Mesendoderm (in vitro differentiated cells): ENCODE data around the gene MTUS2.

Experiments used
- DNase-seq: peaks from one replicate; pipeline ENCODE4 v3.0.0; 2013
- H2AK5ac ChIP-seq: 2 replicates; pipeline ENCODE4 v1.6.1; 2013; ENCODE audit warnings: low read length, inconsistent platforms
- H2BK120ac ChIP-seq: 2 replicates; pipeline ENCODE4 v1.6.1; 2013; ENCODE audit warnings: low read depth, mild to moderate bottlenecking, low read length, moderate library complexity, mixed read lengths
- H2BK15ac ChIP-seq: replicated peaks from 2 replicates; pipeline ENCODE4 v1.6.1; 2013; ENCODE audit warnings: low read depth, mild to moderate bottlenecking, moderate library complexity
- H2BK5ac ChIP-seq: 2 replicates; pipeline ENCODE4 v1.6.1; 2013; ENCODE audit warnings: low read length, inconsistent platforms
- H3K18ac ChIP-seq: 2 replicates; pipeline ENCODE4 v1.6.1; 2013; ENCODE audit warnings: mild to moderate bottlenecking, low read length, mixed read lengths
- H3K23ac ChIP-seq: one replicate; pipeline ENCODE4 v1.6.1; 2013; ENCODE audit warnings: low read length
- H3K27ac ChIP-seq: 2 replicates; pipeline ENCODE4 v1.5.1; 2013; ENCODE audit warnings: low read depth, mild to moderate bottlenecking, inconsistent platforms, low read length, moderate library complexity
- H3K27me3 ChIP-seq: 2 replicates; pipeline ENCODE4 v1.6.1; 2013; ENCODE audit warnings: low read length, control low read depth, mild to moderate bottlenecking, inconsistent platforms; ENCODE audit not compliant: insufficient read depth, poor library complexity
- H3K36me3 ChIP-seq: 2 replicates; pipeline ENCODE4 v1.6.1; 2013; ENCODE audit warnings: low read length, inconsistent platforms; ENCODE audit not compliant: control insufficient read depth, insufficient read depth
- H3K4ac ChIP-seq: one replicate; pipeline ENCODE4 v1.6.1; 2013; ENCODE audit warnings: low read depth, mild to moderate bottlenecking, low read length, moderate library complexity
- H3K4me1 ChIP-seq: 2 replicates; pipeline ENCODE4 v1.6.1; 2013; ENCODE audit warnings: low read depth, low read length, inconsistent platforms; ENCODE audit not compliant: control insufficient read depth
- H3K4me2 ChIP-seq: 2 replicates; pipeline ENCODE4 v1.6.1; 2013; ENCODE audit warnings: low read length
- H3K4me3 ChIP-seq: 2 replicates; pipeline ENCODE4 v1.5.1; 2013; ENCODE audit warnings: mild to moderate bottlenecking, low read length
- H3K56ac ChIP-seq: one replicate; pipeline ENCODE4 v1.6.1; 2013; ENCODE audit warnings: low read length
- H3K79me1 ChIP-seq: 2 replicates; pipeline ENCODE4 v1.6.1; 2013; ENCODE audit warnings: low read length, inconsistent platforms
- H3K79me2 ChIP-seq: 2 replicates; pipeline ENCODE4 v1.6.1; 2013; ENCODE audit warnings: mild to moderate bottlenecking, low read length; ENCODE audit not compliant: control insufficient read depth, insufficient read depth
- H3K9ac ChIP-seq: 2 replicates; pipeline ENCODE4 v1.6.1; 2013; ENCODE audit warnings: low read length, inconsistent platforms
- H4K5ac ChIP-seq: one replicate; pipeline ENCODE4 v1.6.1; 2013; ENCODE audit warnings: low read length
- H4K8ac ChIP-seq: one replicate; pipeline ENCODE4 v1.6.1; 2013; ENCODE audit warnings: low read depth, mild to moderate bottlenecking, control low read depth, low read length, moderate library complexity
- WGBS: extraction: QIAGEN DNeasy Blood & Tissue Kit; methylation state at CpG from one replicate; pipeline ENCODE4 v1.1.7; 2013; ENCODE audit warnings: low lambda C conversion rate, missing lambda C conversion rate; ENCODE audit not compliant: insufficient coverage; ENCODE audit errors: extremely low coverage; 5-methylcytosine and 5-hydroxymethylcytosine counted together

MTUS2 gene

DNA sequence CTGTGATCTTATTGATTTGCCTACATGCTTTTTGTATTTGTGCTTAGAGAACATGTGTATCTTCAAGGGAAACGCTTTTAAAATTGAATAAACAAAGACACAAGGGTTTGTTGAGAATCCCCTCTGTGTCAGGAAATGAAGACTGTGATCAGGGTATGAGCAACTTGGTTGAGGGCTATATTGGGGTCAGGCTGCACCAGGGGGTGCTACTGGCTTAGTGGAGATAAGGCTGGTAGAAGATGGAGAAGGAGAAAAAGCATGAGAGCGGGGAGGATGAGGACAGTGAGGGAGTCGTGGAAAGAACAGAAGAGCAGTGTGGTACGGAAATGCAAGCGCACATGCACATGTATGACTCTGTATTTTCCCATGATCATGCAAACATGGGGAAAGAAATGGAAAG is 201.6 kb downstream of the MTUS2 start:
- no peaks in the 10 kb centered on the region for H3K79me1 ChIP-seq
- no CpG with 5 or more reads among the region's 5 CpGs for WGBS
- H3K18ac ChIP-seq: no peak overlapping the region
- no peak overlapping the region for H4K8ac ChIP-seq
- DNase-seq: no peak
- no peak overlapping the region for H2BK5ac ChIP-seq
- no peak overlapping the region for H2AK5ac ChIP-seq
- H3K27ac ChIP-seq: no peak overlapping the region
- no peaks in the 10 kb centered on the region for H3K79me2 ChIP-seq
- H3K27me3 ChIP-seq: no peaks in the 10 kb centered on the region
- no peak overlapping the region for H2BK120ac ChIP-seq
- H2BK15ac ChIP-seq: no peak overlapping the region
- H3K4me2 ChIP-seq: no peak overlapping the region
- H4K5ac ChIP-seq: no peak overlapping the region
- no peak overlapping the region for H3K23ac ChIP-seq
- H3K9ac ChIP-seq: no peak overlapping the region
- no peak overlapping the region for H3K56ac ChIP-seq
- H3K4me1 ChIP-seq: no peaks in the 10 kb centered on the region
- H3K36me3 ChIP-seq: no peaks in the 10 kb centered on the region
- no peak overlapping the region for H3K4me3 ChIP-seq
- no peak overlapping the region for H3K4ac ChIP-seq

DNA sequence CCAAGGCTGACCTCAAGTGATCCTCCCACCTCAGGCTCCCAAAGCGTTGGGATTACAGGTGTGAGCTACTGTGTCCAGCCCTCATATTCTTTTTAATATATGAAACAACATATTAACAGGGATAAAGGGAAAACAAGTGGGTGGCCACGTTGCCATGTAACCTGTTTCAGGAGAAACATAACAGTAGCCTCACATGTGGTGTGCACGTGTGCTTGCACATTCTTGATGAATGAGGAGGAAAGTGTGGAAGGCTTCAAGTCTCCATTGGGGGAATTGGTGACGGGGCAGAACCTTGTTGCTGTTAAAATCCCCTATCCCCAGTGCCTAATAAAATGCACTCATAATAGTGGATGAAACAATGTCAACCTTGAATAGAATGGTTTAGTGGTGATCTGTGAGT is 202.3 kb downstream of the MTUS2 start:
- no peak overlapping the region for H3K4me2 ChIP-seq
- no peak overlapping the region for H4K8ac ChIP-seq
- H3K4ac ChIP-seq: no peak overlapping the region
- H3K4me1 ChIP-seq: no peaks in the 10 kb centered on the region
- H2BK5ac ChIP-seq: no peak overlapping the region
- no CpG with 5 or more reads among the region's 4 CpGs for WGBS
- no peak overlapping the region for H3K4me3 ChIP-seq
- no peak overlapping the region for H2AK5ac ChIP-seq
- H3K79me2 ChIP-seq: no peaks in the 10 kb centered on the region
- no peak overlapping the region for H3K23ac ChIP-seq
- no peak overlapping the region for H3K27ac ChIP-seq
- H3K79me1 ChIP-seq: no peaks in the 10 kb centered on the region
- H2BK15ac ChIP-seq: no peak overlapping the region
- no peak for DNase-seq
- no peak overlapping the region for H2BK120ac ChIP-seq
- H3K27me3 ChIP-seq: no peaks in the 10 kb centered on the region
- no peak overlapping the region for H4K5ac ChIP-seq
- no peak overlapping the region for H3K18ac ChIP-seq
- H3K56ac ChIP-seq: no peak overlapping the region
- H3K9ac ChIP-seq: no peak overlapping the region
- no peaks in the 10 kb centered on the region for H3K36me3 ChIP-seq

DNA sequence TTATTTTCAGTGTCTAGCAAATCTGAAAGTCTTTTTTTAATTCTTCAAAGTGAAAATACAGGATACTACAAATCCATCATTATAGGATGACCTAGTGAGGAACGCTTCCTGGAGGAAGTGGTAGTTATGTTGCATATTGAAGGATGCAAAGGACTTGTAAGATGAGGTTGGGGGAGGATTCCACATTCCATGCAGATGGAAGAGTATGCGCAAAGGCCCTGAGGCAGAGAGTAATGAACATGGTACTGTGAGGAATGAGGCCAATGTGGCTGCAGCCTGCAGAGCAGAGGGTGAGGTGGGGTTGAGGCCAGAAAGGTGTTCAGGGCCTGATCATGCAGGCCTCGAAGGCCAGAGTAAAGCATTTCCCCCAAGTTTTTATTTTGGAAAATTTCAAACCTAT is 202.8 kb downstream of the MTUS2 start:
- Histone ChIP-seq H3K9ac (no peak overlapping the region), H3K27me3 (no peaks in the 10 kb centered on the region), H2BK120ac (no peak overlapping the region), H3K4ac (no peak overlapping the region), H2BK5ac (no peak overlapping the region), H3K36me3 (no peaks in the 10 kb centered on the region), H2BK15ac (no peak overlapping the region), H3K4me1 (no peaks in the 10 kb centered on the region), H2AK5ac (no peak overlapping the region), H3K79me1 (no peaks in the 10 kb centered on the region), H3K4me2 (no peak overlapping the region), H4K5ac (no peak overlapping the region), H3K4me3 (no peak overlapping the region), H3K56ac (no peak overlapping the region), H3K79me2 (no peaks in the 10 kb centered on the region), H4K8ac (no peak overlapping the region), H3K27ac (no peak overlapping the region), H3K18ac (no peak overlapping the region), H3K23ac (no peak overlapping the region)
- WGBS: no CpG with 5 or more reads among the region's 3 CpGs
- DNase-seq: no peak

DNA sequence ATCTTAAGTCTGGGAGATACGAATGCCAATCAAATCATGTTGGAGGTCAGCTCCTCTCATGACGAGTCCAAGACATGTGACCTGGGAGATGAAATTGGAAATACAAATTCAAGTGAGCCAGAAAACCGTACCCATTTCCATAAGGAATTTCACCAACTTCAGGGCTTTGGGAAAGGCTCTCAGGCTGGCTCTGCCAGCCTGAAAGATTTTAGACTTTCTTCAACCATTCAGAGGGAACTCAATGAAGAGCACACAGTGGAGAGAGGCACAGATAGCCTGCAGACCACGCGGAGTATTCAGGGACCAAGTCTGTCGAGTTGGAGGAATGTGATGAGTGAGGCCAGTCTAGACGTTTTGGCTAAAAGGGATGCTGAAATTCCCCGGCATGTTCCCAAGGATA is 204.6 kb downstream of the MTUS2 start:
- Histone ChIP-seq H3K27me3 (no peaks in the 10 kb centered on the region), H3K27ac (no peak overlapping the region), H3K4me3 (no peak overlapping the region), H2BK15ac (no peak overlapping the region), H2AK5ac (no peak overlapping the region), H3K9ac (no peak overlapping the region), H2BK5ac (no peak overlapping the region), H3K79me2 (no peaks in the 10 kb centered on the region), H3K4ac (no peak overlapping the region), H3K79me1 (no peaks in the 10 kb centered on the region), H2BK120ac (no peak overlapping the region), H4K8ac (no peak overlapping the region), H3K36me3 (no peaks in the 10 kb centered on the region), H3K56ac (no peak overlapping the region), H3K4me1 (no peaks in the 10 kb centered on the region), H4K5ac (no peak overlapping the region), H3K18ac (no peak overlapping the region), H3K4me2 (no peak overlapping the region), H3K23ac (no peak overlapping the region)
- no peak for DNase-seq
- no CpG with 5 or more reads among the region's 8 CpGs for WGBS

DNA sequence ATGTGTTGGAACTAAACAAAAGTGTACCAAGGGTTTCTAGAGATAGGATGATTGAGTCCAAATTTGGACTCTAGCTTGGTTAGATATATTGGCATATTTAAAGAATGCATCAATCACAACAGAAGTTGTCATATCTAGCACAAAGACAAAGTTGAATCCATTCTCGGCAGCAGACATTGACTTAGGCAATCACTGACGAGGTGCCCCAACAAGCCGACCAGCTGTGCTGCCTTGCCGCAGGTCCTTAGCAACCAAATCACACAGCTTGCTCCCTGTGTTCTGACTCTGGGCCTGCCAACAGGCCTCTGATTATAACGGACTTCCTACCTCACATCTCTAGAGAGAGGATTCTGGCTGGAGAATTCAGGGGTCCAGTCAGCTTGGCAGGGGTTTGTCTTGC is 208.7 kb downstream of the MTUS2 start:
- no peak overlapping the region for H3K4me2 ChIP-seq
- no peak overlapping the region for H4K8ac ChIP-seq
- no peaks in the 10 kb centered on the region for H3K79me1 ChIP-seq
- no peak overlapping the region for H3K4ac ChIP-seq
- H3K23ac ChIP-seq: no peak overlapping the region
- no peak overlapping the region for H2BK15ac ChIP-seq
- no peak overlapping the region for H3K27ac ChIP-seq
- no peak overlapping the region for H3K9ac ChIP-seq
- H3K36me3 ChIP-seq: no peaks in the 10 kb centered on the region
- WGBS: no CpG with 5 or more reads among the region's 5 CpGs
- no peak overlapping the region for H3K56ac ChIP-seq
- no peaks in the 10 kb centered on the region for H3K79me2 ChIP-seq
- no peak overlapping the region for H3K18ac ChIP-seq
- H3K27me3 ChIP-seq: no peaks in the 10 kb centered on the region
- no peak overlapping the region for H4K5ac ChIP-seq
- no peaks in the 10 kb centered on the region for H3K4me1 ChIP-seq
- H2BK120ac ChIP-seq: no peak overlapping the region
- no peak overlapping the region for H3K4me3 ChIP-seq
- no peak for DNase-seq
- no peak overlapping the region for H2AK5ac ChIP-seq
- no peak overlapping the region for H2BK5ac ChIP-seq

DNA sequence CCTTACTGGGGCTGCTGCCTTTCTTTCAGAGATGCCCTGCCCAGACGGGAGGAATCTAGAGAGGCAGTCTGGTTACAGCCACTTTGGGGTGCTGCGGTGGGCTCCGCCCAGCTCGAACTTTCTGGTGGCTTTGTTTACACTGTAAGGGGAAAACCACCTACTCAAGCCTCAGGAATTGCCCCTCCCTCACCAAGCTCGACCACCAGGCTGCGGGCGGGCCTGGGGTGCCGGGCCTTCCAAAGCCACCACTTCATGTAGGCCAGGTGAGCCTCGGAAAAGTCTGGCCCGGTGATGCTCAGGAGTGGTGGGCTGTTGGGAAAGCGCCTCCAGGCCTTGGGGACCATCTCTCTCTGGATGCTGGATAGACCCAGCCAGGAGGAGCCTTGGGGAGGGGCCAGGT is 218.6 kb downstream of the MTUS2 start:
- H3K4me1 ChIP-seq: no peaks in the 10 kb centered on the region
- H2BK120ac ChIP-seq: no peak overlapping the region
- no peaks in the 10 kb centered on the region for H3K79me1 ChIP-seq
- H4K8ac ChIP-seq: no peak overlapping the region
- H4K5ac ChIP-seq: no peak overlapping the region
- H2BK15ac ChIP-seq: no peak overlapping the region
- H2AK5ac ChIP-seq: no peak overlapping the region
- no peak overlapping the region for H3K4ac ChIP-seq
- no peak overlapping the region for H3K9ac ChIP-seq
- no peaks in the 10 kb centered on the region for H3K36me3 ChIP-seq
- no peak overlapping the region for H3K18ac ChIP-seq
- no CpG with 5 or more reads among the region's 11 CpGs for WGBS
- no peak overlapping the region for H3K23ac ChIP-seq
- no peak overlapping the region for H3K27ac ChIP-seq
- H3K79me2 ChIP-seq: no peaks in the 10 kb centered on the region
- DNase-seq: no peak
- no peak overlapping the region for H3K4me3 ChIP-seq
- no peak overlapping the region for H3K4me2 ChIP-seq
- no peak overlapping the region for H3K56ac ChIP-seq
- H2BK5ac ChIP-seq: no peak overlapping the region
- H3K27me3 ChIP-seq: no peaks in the 10 kb centered on the region
